Spleen (tissue), 7 donors: ENCODE measurements around the gene MUC3A.

Experiments
- CTCF ChIP-seq, 11 experiments: fragments of 200-600 bp in 7 of 11; fragments of 450-650 bp in 4 of 11; sonication (generic) in 4 of 11; IDR thresholded peaks in 8 of 11; conservative IDR thresholded peaks in 3 of 11; 1 replicate in 7 of 11; 2 replicates in 4 of 11; pipeline versions ENCODE4 v1.4.0 to v1.8.0; 2016 to 2021; ENCODE audit warnings: antibody characterized with exemption in 11 of 11, inconsistent platforms in 4 of 11, mild to moderate bottlenecking in 1 of 11
- POLR2A ChIP-seq, 3 donors: fragments of 450-650 bp; IDR thresholded peaks; one replicate each; pipeline ENCODE4 v1.5.1; 2017; ENCODE audit warnings: antibody characterized with exemption in 3 of 3, mild to moderate bottlenecking in 1 of 3
- POLR2AphosphoS5 ChIP-seq, 3 donors: sonication (generic); formaldehyde crosslinking; IDR thresholded peaks; one replicate each; pipeline ENCODE4 v1.5.1; 2017; ENCODE audit warnings: antibody characterized with exemption in 3 of 3
- donor health status: DM: no; HTN: no; CAD: no; lungs with moderate emphysema.
- donor health status: DM: no; HTN: no; CAD: no.
- donor health status: DM: no; HTN: no; CAD: no.

DNA sequence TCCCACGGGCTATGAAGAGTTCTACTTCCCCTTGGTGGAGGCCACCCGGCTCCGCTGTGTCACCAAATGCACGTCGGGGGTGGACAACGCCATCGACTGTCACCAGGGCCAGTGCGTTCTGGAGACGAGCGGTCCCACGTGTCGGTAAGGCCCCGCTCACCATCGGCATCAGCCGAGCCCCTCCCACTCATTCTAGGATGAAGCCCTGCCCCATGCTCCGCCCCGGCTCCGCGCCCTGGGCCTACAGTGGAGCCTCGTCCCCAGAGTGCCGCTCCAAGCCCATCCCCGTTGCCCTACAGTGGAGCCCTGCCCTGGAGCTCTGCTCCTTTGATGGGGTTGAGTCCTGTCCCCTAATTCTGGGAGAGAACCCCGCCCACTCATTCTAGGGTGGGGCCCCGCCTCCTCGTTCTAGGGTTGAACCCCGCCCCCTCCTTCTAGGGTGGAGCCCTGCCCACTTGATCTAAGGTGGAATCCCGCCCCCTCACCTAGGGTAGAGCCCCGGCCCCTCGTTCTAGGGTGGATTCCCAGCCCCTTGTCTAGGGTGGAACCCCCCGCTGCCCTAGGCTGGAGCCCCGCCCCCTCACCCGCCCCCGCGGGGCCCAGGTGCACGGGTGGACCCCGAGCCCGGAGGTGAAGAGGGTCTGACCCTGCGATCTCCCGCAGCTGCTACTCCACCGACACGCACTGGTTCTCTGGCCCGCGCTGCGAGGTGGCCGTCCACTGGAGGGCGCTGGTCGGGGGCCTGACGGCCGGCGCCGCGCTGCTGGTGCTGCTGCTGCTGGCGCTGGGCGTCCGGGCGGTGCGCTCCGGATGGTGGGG, 16.6 kb downstream of the MUC3A start:
- TF ChIP-seq CTCF (IDR thresholded peaks at IDR 0.05 in 8 of 11, conservative IDR thresholded peaks at IDR 0.05 in 3 of 11) (peak in 9 of 11 experiments; percentile 25 to 79 (median 70)), POLR2AphosphoS5 (IDR thresholded peaks at IDR 0.05) (peak in 1 of 3 donors; percentile 31), POLR2A (IDR thresholded peaks at IDR 0.05) (no peak)
